ENCODE data around the gene TMIE.

The TMIE gene

GRCh38 chr3:46701181-46701939 is at the start of gene TMIE:
Gene TMIE (plus strand): TSS chr3:46701392. CDS start chr3:46701488, 96 bp downstream.
- no peak for DNase-seq

- no peak for DNase-seq
Measured at GRCh38 chr3:46655271-46655670, 45.9 kb upstream of the TMIE start.

DNA sequence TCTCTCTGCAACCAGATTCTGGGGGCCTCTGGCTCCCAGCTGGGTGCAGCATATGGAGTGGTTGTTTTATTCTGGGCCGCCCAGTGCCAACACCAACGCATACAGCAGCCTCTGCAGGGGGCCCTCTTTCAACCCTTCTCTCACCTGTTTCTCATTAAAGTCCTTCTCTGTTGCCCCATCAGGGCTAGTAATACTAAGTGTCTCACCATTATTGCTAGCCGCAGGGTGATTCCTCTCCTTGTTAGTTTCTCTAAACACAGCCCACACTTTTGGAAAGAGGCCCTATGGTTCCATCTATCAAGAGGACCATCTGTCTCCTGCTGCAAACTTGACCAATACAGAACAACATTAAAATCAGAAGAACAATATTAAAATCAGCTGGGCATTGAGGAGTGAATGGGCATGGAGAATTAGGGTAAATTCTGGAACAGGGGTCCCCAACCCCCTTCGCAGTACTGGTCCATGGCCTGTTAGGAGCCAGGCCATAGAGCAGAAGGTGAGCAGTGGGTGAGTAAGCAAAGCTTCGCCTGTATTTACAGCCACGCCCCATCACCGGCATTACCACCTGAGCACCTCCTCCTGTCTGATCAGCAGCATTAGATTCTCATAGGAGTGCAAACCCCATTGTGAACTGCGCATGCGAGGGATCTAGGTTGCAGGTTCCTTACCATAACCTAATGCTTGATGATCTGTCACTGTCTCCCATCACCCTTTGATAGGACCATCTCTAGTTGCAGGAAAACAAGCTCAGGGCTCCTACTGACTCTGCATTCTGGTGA is 44.2 kb upstream of the TMIE start:
- DNase-seq = no peak

DNA sequence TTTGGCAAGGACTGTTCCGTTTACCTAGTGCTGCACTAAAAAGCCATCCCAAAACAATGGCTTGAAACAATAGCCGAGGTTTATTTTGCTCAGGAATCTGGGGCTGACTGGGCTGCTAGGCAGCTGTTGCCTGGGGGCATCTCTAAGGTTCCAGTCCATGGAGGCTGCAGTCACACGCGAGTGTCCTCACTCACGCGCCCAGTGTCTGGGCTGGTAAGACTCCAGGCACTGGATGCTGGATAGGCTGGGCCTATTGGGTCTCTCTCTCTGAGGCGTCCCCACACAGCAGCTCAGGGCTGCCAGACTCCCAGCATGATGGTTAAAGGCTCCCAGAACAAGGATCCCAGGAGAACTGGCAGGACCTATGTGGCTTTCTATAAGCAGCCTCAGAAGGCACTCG is 41.9 kb upstream of the TMIE start:
- DNase-seq = no peak

DNA sequence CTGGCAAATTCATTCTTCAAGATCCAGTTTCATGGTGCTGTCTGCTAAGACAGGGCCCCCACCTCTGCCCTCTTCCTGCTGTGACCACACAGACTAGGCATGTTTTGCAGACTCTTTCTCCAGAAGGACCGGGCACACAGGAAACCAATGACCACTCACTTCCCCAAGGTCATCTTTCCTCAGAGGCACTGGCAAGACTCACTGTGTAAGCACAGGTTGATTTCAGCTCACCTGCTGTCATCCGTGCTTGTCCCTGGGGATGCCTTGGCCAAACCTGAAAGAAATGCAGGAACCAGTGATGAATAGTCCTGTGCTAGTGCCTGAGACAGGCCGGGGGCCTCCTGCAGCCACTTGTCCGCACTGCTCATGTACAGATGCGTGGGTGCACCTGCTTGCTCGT is 41.2 kb upstream of the TMIE start:
- no peak for DNase-seq

DNA sequence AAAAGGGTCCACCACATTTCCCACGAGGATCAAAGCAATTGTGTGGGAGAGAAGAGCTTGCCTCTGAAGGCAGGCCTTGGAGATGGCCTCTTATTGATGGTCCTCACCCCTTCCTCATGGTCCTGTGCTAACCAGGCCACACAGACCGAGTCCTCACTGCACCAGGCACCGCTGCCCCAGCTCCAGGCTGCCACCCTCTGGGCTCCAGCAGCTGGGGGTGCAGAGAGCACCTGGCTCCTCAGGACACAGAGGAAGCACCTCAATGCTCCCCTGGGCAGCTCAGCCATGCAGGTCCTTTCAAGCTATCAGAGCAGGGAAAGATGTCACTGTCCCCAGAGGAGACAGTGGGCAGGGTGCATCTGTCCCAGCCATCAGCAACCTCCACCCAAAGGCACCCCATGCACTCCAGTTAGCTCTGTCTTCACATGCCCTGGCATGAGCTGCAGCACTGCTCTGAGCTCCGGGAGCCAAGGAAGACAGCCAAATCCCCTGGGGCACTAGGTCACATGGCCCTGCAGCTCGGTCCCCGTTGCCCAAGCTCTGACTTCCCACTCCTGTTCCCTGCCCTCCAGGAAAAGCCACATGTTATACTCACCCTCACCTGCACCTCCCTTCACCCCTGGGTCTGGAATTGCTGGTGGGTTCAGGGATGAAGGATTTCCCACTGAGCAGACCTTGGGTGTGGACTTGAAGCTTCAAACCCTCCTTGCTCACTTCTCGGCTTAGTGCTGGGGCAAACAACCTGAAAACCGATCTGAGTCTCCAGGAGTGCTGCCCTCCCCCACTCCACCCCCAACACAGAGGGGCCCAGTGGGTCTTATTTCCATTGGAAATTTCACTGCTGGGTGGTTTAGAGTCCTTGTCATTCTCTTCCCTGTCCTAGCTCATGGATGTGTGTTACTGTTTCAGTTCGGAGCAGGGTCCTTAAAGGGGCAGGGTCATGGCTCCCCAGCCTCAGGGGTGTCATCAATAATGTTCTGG is 40.4 kb upstream of the TMIE start:
- no peak for DNase-seq

DNA sequence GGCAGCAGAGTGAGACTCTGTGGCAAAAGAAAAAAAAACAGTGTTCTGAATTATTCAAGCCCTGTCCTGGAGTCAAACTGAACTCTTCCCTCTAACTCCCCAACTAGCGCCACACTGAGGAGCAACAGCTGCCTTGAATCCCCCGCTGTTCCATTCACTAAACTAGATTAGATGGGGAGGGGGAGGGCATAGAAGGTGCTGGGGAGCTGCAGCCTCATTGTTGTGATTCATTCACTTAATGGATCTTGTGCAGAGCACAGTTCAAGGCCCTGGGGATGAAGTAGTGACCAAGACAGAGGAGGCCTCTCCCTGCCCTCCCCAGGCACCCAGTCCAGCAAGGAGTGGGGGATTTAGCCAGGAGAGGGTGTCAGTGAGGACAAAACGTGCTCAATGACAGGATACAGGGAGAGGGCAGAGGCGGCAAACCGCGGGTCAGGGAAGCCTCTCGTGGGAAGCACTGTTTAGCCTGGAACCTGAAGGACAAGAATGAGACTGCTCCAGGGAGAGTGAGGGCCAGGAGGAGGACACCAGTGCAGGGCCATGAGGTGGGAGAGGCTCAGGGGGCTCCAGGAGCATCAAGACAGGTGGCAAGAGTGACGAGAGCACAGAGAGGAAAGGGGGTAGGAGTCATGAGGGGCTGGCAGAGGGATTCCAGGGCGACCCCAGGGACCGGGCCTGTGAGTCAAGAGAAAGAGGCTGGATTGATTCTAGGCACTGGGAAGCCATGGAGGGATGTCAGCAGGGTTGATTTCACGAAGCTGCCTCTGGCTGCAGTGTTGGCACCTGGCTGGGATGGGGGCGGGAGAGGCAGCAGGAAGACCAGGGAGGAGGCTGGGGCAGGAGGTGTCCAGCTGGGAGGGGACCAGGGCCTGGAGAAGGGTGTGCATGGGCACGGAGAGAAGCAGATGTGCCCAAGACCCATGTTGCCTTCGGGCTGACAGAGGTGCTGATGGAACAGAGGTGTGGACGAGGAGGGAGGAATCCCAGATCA is 39.1 kb upstream of the TMIE start:
- DNase-seq = no peak

DNA sequence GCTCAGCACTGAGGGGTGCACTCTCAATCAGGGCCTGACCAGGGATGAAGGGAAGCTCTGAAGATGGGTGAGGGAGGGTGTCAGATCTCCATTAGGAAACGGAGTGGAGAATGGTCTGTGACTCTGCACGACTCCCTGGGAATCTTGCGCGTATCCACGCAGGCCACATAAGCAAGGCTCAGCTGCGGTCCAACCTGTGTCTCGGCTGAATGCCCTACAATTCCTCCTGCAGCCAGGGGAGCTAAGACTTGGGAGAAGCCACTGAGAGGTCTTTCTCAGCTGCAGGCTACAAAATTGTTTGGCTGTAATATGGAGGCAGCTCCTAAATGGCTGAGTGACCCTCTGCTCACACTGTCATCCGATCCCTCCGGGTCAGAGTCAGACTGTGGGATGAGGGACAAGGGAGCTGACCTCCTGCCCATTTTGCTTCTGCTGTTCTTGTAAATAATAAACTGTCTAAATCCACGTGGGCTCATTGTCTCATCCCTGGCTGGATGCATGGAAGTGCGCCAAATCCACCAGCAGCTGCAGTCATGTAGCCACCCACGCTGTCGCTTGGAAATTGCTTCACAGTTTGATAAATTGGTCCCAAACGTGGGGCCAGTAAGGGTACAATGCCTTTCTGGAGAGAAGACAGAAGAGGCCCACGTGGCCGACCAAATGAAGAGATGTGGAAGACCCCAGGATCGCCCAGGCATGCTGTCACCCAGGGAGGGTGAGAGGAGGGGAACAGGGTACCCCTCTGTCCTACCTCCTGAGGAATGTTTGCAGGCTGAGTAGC is 38.2 kb upstream of the TMIE start:
- DNase-seq = no peak

DNA sequence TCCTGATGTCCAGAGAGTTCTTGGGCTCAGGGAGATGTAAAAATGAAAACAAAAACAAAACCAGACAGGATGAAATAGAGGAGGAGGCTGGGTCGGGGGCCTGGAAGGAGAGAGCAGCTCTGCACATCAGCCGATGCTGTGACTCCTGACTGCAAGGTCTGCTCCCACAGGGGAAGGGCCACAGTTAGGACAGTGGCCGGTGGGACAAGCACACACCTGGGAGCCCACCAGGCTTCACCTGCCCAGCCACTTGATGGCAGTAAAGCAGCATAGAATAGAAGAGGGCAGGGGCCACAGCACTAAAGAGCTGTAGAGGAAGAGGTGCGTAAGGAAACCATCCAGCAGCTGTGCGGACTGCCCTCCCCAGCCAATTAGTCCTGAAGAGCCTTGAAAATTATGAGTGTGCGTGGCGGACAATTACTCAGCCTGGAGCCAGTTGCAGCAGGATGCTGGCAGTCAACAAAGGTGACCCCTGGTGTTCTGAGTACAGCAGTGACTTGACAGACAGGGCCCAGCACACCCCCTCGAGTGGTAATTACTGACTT is 37.5 kb upstream of the TMIE start:
- DNase-seq = no peak

GRCh38 chr3:46664188-46664970 is 36.8 kb upstream of the TMIE start:
- no peak for DNase-seq

DNA sequence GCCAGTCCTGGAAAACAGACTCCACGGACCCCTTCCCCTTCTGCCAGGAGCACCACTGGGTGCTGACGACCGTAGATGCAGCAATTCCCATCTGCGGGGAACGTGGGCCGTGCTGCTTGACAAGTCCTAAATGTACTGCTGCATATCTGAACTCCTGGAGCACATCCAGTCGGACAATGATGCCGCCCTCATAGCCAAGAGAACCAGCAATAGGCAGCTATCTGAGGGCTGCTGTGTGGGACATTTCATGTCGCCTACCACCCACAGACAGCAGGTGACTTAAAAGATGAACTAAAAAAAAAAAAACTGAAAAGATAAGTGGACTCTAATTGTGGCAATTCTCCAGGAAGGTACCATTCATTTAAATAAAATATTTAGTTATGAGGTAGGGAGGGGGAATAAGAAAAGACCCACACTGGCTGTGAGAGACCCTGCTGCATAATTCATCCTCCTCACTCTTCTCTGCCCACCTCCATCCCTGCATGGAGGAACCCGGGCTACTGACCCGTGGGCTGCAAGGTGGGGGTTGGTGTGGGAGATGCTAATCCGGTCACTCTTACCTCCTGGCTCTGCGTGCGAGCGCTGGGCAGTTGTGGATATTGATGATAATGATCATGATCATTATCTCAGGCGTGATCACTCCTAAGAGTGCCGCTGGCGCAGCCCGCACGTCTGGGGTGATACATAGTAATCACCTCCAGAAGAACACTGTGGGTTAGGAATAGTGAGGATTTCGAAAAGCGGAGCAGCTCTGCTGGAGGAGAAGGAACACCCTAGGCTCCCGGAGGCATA is 36.0 kb upstream of the TMIE start:
- no peak for DNase-seq

DNA sequence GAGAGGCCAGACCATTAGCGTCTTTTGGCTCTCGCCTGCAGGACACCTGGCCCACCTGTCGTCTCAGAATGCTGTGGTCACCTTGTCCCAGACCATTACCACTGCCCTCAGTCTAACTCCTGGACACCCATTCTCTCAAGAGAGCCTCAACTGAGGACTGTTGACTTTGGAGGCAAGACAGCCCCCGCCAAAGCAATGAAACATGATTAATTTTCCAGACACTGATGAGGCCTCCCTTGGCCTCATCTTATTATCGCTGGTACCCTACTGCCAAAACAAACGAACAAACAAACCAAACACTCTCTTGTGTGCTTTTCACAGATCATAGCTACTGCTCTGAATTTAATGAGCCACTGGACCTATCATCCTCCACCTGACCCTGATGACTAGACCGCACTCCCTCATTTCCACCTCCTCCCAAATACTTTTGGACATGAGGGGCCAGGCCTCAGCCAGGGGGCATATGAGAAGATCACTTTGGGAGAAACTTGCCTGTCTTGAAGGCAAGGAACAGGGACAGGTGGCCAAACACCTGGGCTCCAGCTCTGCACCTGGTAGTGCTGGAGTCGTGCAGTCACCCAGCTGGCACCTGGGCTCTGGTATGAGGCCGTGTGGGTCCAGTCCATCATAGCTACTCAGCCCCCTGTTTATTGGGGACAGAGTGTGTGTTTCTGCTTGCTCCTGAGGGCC is 35.3 kb upstream of the TMIE start:
- no peak for DNase-seq

- no peak for DNase-seq
Measured at GRCh38 chr3:46666453-46666845, 34.7 kb upstream of the TMIE start.

DNA sequence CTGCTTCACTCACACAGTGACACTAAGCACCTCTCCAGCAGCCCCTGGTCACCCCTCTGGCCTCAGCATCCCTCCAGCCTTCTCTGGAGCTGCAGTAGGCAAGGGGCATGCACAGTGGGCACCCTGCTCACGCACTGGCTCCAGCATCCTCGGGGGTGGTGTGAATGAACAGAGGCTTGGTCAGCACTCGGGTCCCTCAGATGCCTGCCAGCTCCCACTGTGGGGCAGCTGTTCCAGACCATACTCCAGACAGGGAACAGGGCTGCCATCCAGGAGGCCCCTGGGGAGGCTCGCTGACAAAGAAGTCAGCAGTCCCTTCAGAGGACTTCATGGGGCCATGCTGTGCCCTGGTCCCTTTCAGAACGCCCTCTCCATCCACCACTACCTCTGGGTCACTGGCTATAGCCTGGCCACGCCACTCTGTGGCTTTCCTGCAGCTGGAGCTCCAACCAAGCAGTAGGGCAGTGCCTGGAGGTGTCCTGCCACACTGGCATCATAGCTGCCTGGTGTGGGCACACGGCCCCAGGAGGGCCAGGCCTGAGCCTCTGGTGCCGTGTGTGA is 34.1 kb upstream of the TMIE start:
- DNase-seq = no peak

DNA sequence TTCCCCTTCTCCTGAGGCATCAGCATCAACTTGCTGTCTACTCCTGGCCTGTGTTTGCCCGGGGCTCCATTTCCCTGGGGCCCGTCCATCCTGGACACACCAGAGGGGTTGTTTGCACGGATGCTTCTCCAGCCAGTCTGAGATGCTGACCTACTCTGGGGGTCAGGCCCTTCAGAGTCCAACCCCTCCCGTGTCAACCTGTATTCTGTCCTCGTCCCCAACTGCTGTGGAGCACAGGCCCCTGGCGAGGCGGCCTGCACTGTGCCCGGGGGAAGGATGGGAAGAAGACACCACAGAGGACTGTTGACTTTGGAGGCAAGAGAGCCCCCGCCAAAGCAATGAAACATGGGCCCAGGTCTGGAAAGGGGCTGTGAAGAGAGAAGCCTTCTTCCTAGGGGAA is 33.5 kb upstream of the TMIE start:
- no peak for DNase-seq

DNA sequence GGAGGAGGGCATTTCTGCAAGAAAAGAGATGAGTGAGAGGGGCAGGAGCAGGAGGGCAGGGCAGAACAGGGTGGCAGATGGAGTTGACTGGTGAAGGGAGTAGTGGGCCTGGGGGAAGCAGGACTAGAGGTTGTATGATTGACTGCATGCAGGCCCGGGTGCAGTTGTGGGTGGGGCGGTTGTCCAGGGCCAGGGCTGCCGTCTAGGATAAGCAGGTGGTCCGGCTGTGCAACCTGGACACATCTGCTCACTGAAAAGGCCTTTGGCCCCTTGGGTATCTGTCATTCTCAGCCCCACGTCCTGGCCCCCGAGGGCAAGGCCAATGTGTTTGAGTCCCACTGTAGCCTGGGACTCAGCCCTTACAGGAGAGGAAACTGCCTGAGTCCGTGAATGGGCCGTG is 33.1 kb upstream of the TMIE start:
- DNase-seq = no peak

DNA sequence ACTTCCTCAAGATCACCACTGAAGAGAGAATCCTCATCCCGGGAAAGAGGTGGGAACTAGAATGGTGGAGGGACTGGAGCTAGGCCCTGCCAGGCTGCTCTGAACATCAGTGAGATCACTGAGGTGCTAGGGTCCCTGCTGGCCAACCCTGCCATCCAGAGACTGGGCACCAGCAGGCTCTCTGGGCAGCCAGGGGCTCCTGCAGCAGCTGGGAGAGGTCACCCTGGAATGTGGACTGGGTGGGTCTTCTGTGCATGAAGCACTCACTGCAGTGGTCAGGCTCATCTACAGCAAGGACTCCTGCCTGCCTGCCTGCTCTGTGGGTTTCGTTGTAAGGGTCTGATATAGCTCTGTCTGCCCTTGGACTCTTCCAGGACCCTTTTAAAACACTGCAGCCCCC is 32.6 kb upstream of the TMIE start:
- no peak for DNase-seq

Measured in GOT3 (cell line).